ENCODE data around the gene PLEKHG4B.

Gene PLEKHG4B

GRCh38 chr5:172841-173251 lies 80.9 kb downstream of the PLEKHG4B start:
- DNase-seq: peak; percentile 25

- DNase-seq: no peak
These were observed 81.7 kb downstream of the PLEKHG4B start for GRCh38 chr5:173392-174290.

GRCh38 chr5:174291-174600 lies 82.3 kb downstream of the PLEKHG4B start:
- DNase-seq: no peak

- DNase-seq: no peak
These were observed 83.0 kb downstream of the PLEKHG4B start for GRCh38 chr5:174876-175465.

- DNase-seq: no peak
These were observed 84.4 kb downstream of the PLEKHG4B start for GRCh38 chr5:176296-176823.

DNA sequence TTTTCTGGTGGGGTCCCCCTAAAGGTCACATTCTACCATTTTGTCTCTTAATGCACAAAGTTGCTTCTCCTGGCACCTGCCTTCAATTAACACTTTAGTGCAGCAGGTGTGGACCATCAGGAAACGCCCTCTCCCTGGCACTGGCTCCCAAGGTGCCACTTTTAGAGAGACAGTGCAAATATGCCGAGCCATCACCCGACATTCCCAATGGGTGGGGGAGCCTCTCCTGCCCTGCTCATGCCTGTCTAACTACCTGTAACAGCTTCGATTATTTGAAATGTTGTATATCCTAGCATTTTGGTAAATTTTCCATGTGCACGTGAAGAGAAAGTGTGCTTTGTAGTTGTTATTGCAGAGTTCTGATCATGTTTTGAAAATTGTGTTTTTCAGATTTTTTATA lies 86.1 kb downstream of the PLEKHG4B start:
- DNase-seq: no peak

DNA sequence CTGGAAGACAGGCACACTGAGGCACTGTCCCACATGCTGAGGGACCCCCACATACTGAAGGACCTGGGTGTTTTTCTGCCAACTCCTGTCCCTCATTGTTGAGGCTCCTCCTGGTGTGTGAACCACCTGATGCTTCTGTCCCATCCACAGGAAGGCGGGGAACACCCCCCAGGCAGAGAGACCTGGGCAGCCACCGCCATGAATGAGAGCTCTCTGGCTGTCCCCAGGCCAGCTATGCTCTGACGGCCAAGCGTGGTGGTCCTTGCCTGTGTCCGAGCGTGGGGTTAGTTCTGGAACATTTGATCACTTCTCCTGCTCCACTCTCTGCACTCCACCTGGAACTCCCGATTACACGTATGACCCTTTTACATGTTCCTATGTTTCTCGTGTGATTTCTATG lies 87.4 kb downstream of the PLEKHG4B start:
- DNase-seq: no peak

DNA sequence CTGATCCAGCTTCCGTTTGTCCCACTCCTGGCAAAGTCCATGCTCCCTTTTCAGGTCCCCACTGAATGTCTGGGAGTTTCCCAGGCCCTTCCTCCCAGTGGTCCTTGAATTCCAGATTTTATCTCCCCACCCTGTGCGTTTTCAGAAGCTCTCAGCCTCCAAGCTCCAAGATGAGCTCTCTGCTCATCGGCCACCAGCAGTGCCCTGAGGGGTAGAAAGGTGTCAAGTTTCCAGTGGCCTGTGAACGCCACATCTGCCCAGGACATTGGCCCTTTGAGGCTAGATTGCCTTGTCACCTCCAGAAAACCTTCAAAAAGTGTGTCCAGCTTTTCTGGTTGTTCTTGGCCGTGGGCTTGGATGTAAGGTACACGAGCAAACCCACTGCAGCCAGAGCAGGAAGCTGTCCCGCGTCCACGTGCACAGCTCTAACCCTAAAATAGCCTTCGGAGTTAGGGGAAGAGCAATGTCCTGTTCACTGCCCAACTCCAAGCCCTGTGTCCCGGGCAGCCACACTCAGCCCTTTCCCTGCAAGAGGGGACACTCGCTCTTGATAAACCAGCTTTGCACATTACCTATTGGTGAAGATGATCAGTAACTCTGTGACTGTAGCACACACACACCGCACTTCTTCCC lies 88.4 kb downstream of the PLEKHG4B start:
- no peak for DNase-seq

DNA sequence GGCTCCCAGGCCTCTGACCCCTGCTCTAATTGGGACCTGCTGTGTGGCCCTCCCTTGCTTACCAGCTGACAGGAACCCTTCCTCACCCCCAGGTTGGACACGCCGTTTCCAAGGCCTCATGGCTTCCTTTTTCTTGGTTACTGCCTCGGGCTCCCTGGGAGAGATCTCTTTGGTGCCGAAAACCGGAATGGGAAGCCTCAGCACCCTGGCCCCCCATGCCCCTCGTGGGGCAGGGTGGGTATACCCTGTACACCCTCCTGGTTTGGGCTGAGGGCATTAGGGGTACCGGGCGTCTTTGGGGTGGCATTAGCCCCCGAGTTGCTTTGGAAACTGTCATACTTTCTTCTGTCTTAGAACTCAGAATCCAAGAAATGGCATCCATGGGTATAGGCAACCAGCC lies 89.2 kb downstream of the PLEKHG4B start:
- no peak for DNase-seq

- DNase-seq: no peak
These were observed 89.6 kb downstream of the PLEKHG4B start for GRCh38 chr5:181566-181965.

- DNase-seq: no peak
These were observed 90.2 kb downstream of the PLEKHG4B start for GRCh38 chr5:182126-182525.

GRCh38 chr5:184471-184870 lies 92.5 kb downstream of the PLEKHG4B start:
- DNase-seq: no peak

- DNase-seq: no peak
These were observed 93.4 kb downstream of the PLEKHG4B start for GRCh38 chr5:185095-186070.

DNA sequence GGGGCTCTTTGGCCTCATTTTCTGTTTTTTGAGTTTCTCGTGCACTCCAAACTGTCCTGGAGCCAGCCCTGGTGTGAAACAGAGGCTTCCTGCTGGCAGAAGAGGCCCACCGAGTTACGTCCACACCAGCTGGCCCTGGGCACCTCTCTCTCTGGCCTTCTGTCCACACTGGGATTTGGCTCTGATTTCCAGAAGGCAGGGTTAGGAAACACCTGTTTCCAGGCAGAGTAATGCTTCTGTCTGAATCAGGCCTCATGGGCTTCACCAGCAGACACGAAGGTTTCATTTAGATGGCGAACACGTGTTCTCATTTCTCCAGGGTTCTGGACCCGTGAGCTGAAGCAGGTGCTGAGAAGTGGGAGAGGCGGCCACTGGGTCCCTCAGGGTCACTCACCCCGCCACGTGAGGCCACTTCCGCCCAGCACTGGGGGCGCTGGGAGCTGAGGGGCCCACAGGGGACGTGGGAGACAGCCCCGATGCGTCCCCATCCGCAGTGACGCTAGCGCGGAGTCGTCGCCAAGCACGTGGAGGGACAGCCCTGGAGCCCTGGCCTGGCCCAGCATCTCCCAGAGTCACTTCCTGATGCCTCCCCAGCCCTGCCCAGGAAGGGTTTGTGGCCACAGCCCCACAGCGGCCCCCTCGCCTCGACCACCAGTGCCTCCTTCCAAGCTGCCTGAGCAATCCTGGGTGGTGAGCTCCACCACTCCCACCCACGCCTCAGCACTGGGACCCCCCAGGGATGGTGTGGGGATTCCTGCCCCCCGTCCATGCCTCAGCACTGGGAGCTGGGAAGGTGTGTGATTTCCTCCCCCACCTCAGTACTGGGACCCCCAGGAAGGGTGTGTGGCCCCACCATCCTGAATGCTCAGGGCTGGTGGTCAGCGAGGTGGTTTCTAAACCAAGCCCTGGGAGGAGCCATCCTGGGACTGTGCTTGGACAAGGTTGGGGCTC lies 94.4 kb downstream of the PLEKHG4B start:
- DNase-seq: no peak

GRCh38 chr5:187042-187431 lies 95.1 kb downstream of the PLEKHG4B start:
- DNase-seq: no peak

GRCh38 chr5:187617-188451 lies 95.9 kb downstream of the PLEKHG4B start:
- no peak for DNase-seq

- peak; percentile 92 for DNase-seq
These were observed 96.8 kb downstream of the PLEKHG4B start for GRCh38 chr5:188488-189481.

- no peak for DNase-seq
These were observed 97.5 kb downstream of the PLEKHG4B start for GRCh38 chr5:189486-189885.

DNA sequence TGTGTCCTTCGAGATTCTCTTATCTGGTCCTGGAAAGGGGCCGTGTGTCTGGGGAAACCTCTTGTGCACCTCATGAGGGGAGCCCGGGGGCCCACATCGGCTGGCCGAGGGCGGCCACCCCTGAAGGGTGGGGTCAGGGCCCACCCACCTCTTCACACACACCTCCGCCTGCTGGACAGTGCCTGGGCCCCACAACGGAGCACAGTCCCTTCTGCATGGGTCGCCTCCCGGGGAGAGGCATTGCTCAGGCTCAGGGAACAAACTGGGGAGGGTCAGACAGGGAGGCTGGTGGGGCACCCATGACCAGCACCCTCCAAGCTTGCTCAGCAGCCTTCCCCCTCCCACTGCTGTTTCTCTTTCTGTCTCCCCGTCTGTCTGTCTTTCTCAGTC lies 98.0 kb downstream of the PLEKHG4B start:
- no peak for DNase-seq
